Keratinocyte (primary cell): Measurements from ENCODE around the gene ABR. TPM values are rescaled to one million over a fixed set of nuclear protein-coding genes. Genes with fewer than 3 reads are reported as not detected.

Experiments used
- DNase-seq: peaks from one replicate; pipeline ENCODE4 v3.0.0-alpha.2; 2011; ENCODE audit warnings: low read depth, missing footprints, low spot score
- FAIRE-seq: peaks from 2 replicates; lab custom pipeline; 2011; peaks lifted over from hg19 to GRCh38; lab: Jason Lieb, UNC
- H2AFZ ChIP-seq: 2 replicates; pipeline ENCODE4 v1.6.0; 2012; ENCODE audit warnings: low read length, control low read depth, inconsistent platforms; ENCODE audit not compliant: control insufficient read depth
- H3K27ac ChIP-seq: 2 replicates; pipeline ENCODE4 v1.5.1; 2011; ENCODE audit warnings: low read length; ENCODE audit not compliant: control insufficient read depth, insufficient read depth
- H3K27me3 ChIP-seq: 3 replicates; pipeline ENCODE4 v1.6.0; 2011; ENCODE audit warnings: low read length; ENCODE audit not compliant: control insufficient read depth, insufficient read depth; ENCODE audit errors: extremely low read depth
- H3K36me3 ChIP-seq, 2 experiments: 2 replicates in 1 of 2; 3 replicates in 1 of 2; pipeline ENCODE4 v1.5.1; 2011; ENCODE audit warnings: low read length in 2 of 2, mild to moderate bottlenecking in 1 of 2; ENCODE audit not compliant: control insufficient read depth in 2 of 2, insufficient read depth in 2 of 2; ENCODE audit errors: extremely low read depth in 1 of 2
- H3K4me1 ChIP-seq: 3 replicates; pipeline ENCODE4 v1.5.1; 2011; ENCODE audit warnings: low read length; ENCODE audit not compliant: control insufficient read depth, insufficient read depth; ENCODE audit errors: extremely low read depth
- H3K4me2 ChIP-seq: 3 replicates; pipeline ENCODE4 v1.6.0; 2011; ENCODE audit warnings: low read depth, low read length; ENCODE audit not compliant: control insufficient read depth, insufficient read depth; ENCODE audit errors: extremely low read depth
- H3K4me3 ChIP-seq, 3 experiments: fragments of 200-600 bp in 1 of 3; sonication (generic) in 1 of 3; 2 replicates in 2 of 3; 3 replicates in 1 of 3; pipeline ENCODE4 v1.5.1; 2011 to 2016; ENCODE audit warnings: low read length in 3 of 3, mild to moderate bottlenecking in 3 of 3, control low read depth in 2 of 3, inconsistent platforms in 1 of 3, low read depth in 1 of 3, mixed read lengths in 1 of 3, mixed run types in 1 of 3, moderate library complexity in 1 of 3; ENCODE audit not compliant: control insufficient read depth in 2 of 3, insufficient read depth in 2 of 3; ENCODE audit errors: extremely low read depth in 1 of 3
- H3K79me2 ChIP-seq: 2 replicates; pipeline ENCODE4 v1.6.0; 2012; ENCODE audit warnings: low read length; ENCODE audit not compliant: control insufficient read depth, insufficient read depth
- H3K9ac ChIP-seq: 3 replicates; pipeline ENCODE4 v1.6.0; 2011; ENCODE audit warnings: low read length; ENCODE audit not compliant: control insufficient read depth, insufficient read depth; ENCODE audit errors: extremely low read depth
- H3K9me1 ChIP-seq: 3 replicates; pipeline ENCODE4 v1.6.0; 2011; ENCODE audit warnings: low read length; ENCODE audit not compliant: control insufficient read depth, insufficient read depth; ENCODE audit errors: extremely low read depth
- H3K9me3 ChIP-seq: 2 replicates; pipeline ENCODE4 v1.5.1; 2012; ENCODE audit warnings: low read depth, low read length; ENCODE audit not compliant: control insufficient read depth
- H4K20me1 ChIP-seq: 3 replicates; pipeline ENCODE4 v1.6.0; 2011; ENCODE audit warnings: low read length; ENCODE audit not compliant: control insufficient read depth, insufficient read depth; ENCODE audit errors: extremely low read depth
- EZH2 ChIP-seq: IDR thresholded peaks from one replicate; pipeline ENCODE4 v1.6.1; 2012; ENCODE audit warnings: inconsistent platforms, mild to moderate bottlenecking, low read length, moderate library complexity
- dilution Hi-C: fragments of 300-500 bp; cut with MboI; formaldehyde crosslinking; loops from one replicate; pipeline ENCODE4 v1.7.0; 2020; ENCODE audit warnings: low sequenced_read_pairs; ENCODE audit not compliant: extremely low pct_ligation_motif_present
- polyA plus RNA-seq, 5 experiments: library from polyadenylated mRNA; depleted of rRNA in 3 of 5; stranded (reverse) in 3 of 5; stranded (forward) in 1 of 5; unstranded in 1 of 5; fragments of >200 nt; gene quantifications; 1 replicate in 1 of 5; 2 replicates in 3 of 5; 3 replicates in 1 of 5; pipeline versions ENCODE4 v1.2.1 to v1.2.3, GENCODE V29; 2011 to 2012; ENCODE audit warnings: missing spikeins in 2 of 5, low read depth in 1 of 5, low replicate concordance in 1 of 5
- TF ChIP-seq, protein P1 (sequence below), 3 experiments: IDR thresholded peaks in 1 of 3; conservative IDR thresholded peaks in 1 of 3; optimal IDR thresholded peaks in 1 of 3; 2 replicates in 2 of 3; 3 replicates in 1 of 3; pipeline versions ENCODE3 to v1.5.1; 2011; ENCODE audit warnings: low read length in 3 of 3, mild to moderate bottlenecking in 3 of 3, moderate library complexity in 2 of 3, control low read depth in 1 of 3, inconsistent platforms in 1 of 3; ENCODE audit not compliant: insufficient read depth in 2 of 3; ENCODE audit errors: extremely low read depth in 1 of 3

ABR gene
- polyA plus RNA-seq, 1 donor (not counting 4 experiments of a cell fraction or from before 2014, with no cell fraction given), result 17.3 TPM

DNA sequence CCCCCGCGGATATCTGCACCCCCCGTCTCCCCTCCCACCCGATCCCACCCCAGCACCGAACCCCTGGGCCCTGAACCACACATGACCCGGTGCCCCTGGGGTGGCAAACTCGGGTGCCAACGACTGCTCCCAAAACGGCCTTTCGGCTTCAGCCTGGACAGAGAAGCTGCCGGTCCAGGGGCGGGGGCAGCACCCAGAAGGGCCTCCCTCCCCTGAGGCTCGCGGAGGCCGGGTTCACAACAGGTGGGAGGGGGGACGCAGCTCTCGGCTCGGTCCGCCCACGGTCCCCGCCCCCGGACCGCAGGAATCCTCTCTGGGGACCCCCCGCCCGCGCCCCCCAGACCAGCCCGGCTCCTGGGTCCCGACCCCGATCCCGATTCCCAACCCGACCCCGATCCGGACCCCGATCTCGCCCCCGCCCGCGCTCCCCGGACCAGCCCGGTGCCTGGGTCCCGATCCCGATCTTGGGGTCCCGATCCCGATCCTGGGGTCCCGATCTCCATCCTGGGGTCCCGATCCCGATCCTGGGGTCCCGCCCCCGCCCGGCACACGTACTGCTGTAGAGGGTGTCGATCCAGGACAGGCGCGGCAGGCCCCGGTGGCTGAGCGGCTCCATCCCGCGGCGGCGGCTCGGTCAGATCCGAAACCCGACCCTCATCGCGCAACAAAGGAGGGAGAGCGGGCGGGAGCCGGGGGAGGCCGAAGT lies 516 bp downstream of the ABR start:
- H2AFZ ChIP-seq, result peak overlapping the region; percentile 22

GRCh38 chr17:1177016-1177700 lies 2.6 kb downstream of the ABR start:
- TF ChIP-seq, protein P1, sequence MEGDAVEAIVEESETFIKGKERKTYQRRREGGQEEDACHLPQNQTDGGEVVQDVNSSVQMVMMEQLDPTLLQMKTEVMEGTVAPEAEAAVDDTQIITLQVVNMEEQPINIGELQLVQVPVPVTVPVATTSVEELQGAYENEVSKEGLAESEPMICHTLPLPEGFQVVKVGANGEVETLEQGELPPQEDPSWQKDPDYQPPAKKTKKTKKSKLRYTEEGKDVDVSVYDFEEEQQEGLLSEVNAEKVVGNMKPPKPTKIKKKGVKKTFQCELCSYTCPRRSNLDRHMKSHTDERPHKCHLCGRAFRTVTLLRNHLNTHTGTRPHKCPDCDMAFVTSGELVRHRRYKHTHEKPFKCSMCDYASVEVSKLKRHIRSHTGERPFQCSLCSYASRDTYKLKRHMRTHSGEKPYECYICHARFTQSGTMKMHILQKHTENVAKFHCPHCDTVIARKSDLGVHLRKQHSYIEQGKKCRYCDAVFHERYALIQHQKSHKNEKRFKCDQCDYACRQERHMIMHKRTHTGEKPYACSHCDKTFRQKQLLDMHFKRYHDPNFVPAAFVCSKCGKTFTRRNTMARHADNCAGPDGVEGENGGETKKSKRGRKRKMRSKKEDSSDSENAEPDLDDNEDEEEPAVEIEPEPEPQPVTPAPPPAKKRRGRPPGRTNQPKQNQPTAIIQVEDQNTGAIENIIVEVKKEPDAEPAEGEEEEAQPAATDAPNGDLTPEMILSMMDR (optimal IDR thresholded peaks at IDR 0.05 in 1 of 3, IDR thresholded peaks at IDR 0.05 in 1 of 3, conservative IDR thresholded peaks at IDR 0.05 in 1 of 3; ENCODE audit: extremely low read depth in 1 of 3, insufficient read depth in 2 of 3, low read length in 3 of 3), result no peak
- TF ChIP-seq EZH2, result no peak
- DNase-seq (no peak), FAIRE-seq (no peak)
- dilution Hi-C loops, result no loop called here
- no peaks in the 10 kb centered on the region for H3K9me3 ChIP-seq
- no peak overlapping the region for H3K9ac ChIP-seq
- no peaks in the 10 kb centered on the region for H3K9me1 ChIP-seq
- no peaks in the 10 kb centered on the region for H3K4me1 ChIP-seq
- H3K79me2 ChIP-seq, result no peaks in the 10 kb centered on the region
- H2AFZ ChIP-seq, result no peak overlapping the region
- no peak overlapping the region for H3K4me3 ChIP-seq
- peaks cover 34% of the 10 kb centered on the region for H3K27me3 ChIP-seq
- H3K4me2 ChIP-seq, result no peak overlapping the region
- H3K27ac ChIP-seq, result no peak overlapping the region
- no peaks in the 10 kb centered on the region for H4K20me1 ChIP-seq
- H3K36me3 ChIP-seq, result no peaks in the 10 kb centered on the region

More for the DNA sequence above, 516 bp downstream of the ABR start:
- H3K4me3 ChIP-seq, result peak overlapping the region; percentile 20 to 75 (median 65)
- H3K4me2 ChIP-seq, result peak overlapping the region; percentile 66
- TF ChIP-seq EZH2, result peak; percentile 39
- TF ChIP-seq, protein P1 (optimal IDR thresholded peaks at IDR 0.05 in 1 of 3, IDR thresholded peaks at IDR 0.05 in 1 of 3, conservative IDR thresholded peaks at IDR 0.05 in 1 of 3; ENCODE audit: extremely low read depth in 1 of 3, insufficient read depth in 2 of 3, low read length in 3 of 3), result no peak
- no peaks in the 10 kb centered on the region for H4K20me1 ChIP-seq
- no peak overlapping the region for H3K9ac ChIP-seq
- no peak overlapping the region for H3K27ac ChIP-seq
- no peak for FAIRE-seq
- H3K4me1 ChIP-seq, result no peaks in the 10 kb centered on the region
- DNase-seq, result no peak
- peaks cover 43% of the 10 kb centered on the region for H3K27me3 ChIP-seq
- H3K9me3 ChIP-seq, result no peaks in the 10 kb centered on the region
- no peaks in the 10 kb centered on the region for H3K9me1 ChIP-seq
- no peaks in the 10 kb centered on the region for H3K36me3 ChIP-seq
- H3K79me2 ChIP-seq, result no peaks in the 10 kb centered on the region
- dilution Hi-C loops, result no loop called here
